H1 (cell line): ENCODE results near the gene TMEM250. TPM values are rescaled to one million over a fixed set of nuclear protein-coding genes. Genes with fewer than 3 reads are reported as not detected.

ENCODE experiments used
- ATF2 ChIP-seq: IDR thresholded peaks from 2 replicates; pipeline ENCODE4 v1.6.1; 2012; ENCODE audit warnings: low read length, inconsistent platforms
- EP300 ChIP-seq, 2 experiments: IDR thresholded peaks; 1 replicate in 1 of 2; 2 replicates in 1 of 2; pipeline ENCODE4 v1.6.1; 2011 to 2012; ENCODE audit warnings: low read depth in 2 of 2, low read length in 2 of 2, mild to moderate bottlenecking in 2 of 2, borderline replicate concordance in 1 of 2, inconsistent platforms in 1 of 2, moderate library complexity in 1 of 2
- EZH2 ChIP-seq: fragments of 200-600 bp; sonication (generic); IDR thresholded peaks from 2 replicates; pipeline ENCODE4 v1.7.1; 2012; ENCODE audit warnings: low read depth, mild to moderate bottlenecking, moderate library complexity, low read length, inconsistent platforms; ENCODE audit not compliant: severe bottlenecking
- JUN ChIP-seq: IDR thresholded peaks from 2 replicates; pipeline ENCODE4 v1.6.1; 2011; ENCODE audit warnings: low read depth, mild to moderate bottlenecking, improper control_type of control experiment, low read length
- JUND ChIP-seq: IDR thresholded peaks from 2 replicates; pipeline ENCODE4 v1.6.1; 2011; ENCODE audit warnings: mild to moderate bottlenecking, improper control_type of control experiment, low read length
- POLR2AphosphoS5 ChIP-seq: IDR thresholded peaks from 2 replicates; pipeline ENCODE4 v1.6.1; 2011; ENCODE audit warnings: low read depth, low read length
- RAD21 ChIP-seq, 2 experiments: IDR thresholded peaks in 1 of 2; conservative IDR thresholded peaks in 1 of 2; 2 replicates each; pipeline ENCODE4 v1.6.1; 2011; ENCODE audit warnings: low read depth in 2 of 2, low read length in 2 of 2, improper control_type of control experiment in 1 of 2, inconsistent platforms in 1 of 2, mild to moderate bottlenecking in 1 of 2, moderate library complexity in 1 of 2
- polyA plus RNA-seq, 7 experiments: library from polyadenylated mRNA; depleted of rRNA in 3 of 7; stranded (reverse) in 5 of 7; unstranded in 2 of 7; fragments of >200 nt in 5 of 7; fragments of 200-250 nt in 2 of 7; gene quantifications; 1 replicate in 5 of 7; 2 replicates in 1 of 7; 4 replicates in 1 of 7; pipeline versions ENCODE4 v1.2.1 to v1.2.3, GENCODE V29; 2011 to 2013; ENCODE audit warnings: missing spikeins in 2 of 7, mixed read lengths in 2 of 7
- total RNA-seq: library from RNA; stranded (reverse); fragmentation: NEBNext Ultra II Directional; extraction: Animal tissue kit (Norgen Biotek cat#: 25700); gene quantifications from 2 replicates; pipeline ENCODE4 v1.2.1, GENCODE V29; 2021

The TMEM250 gene
- total and polyA plus RNA-seq, 2 of the 8 experiments (the other 6 are each of a cell fraction or from before 2014, with no cell fraction given): 22.3 to 34.9 TPM

- TF ChIP-seq EP300 (IDR thresholded peaks at IDR 0.05; ENCODE audit: borderline replicate concordance in 1 of 2, low read depth in 2 of 2, low read length in 2 of 2): no peak
- TF ChIP-seq EZH2: no peak
- TF ChIP-seq POLR2AphosphoS5: no peak
- TF ChIP-seq JUN: no peak
- no peak for TF ChIP-seq RAD21 (IDR thresholded peaks at IDR 0.05 in 1 of 2, conservative IDR thresholded peaks at IDR 0.05 in 1 of 2; ENCODE audit: low read depth in 2 of 2, low read length in 2 of 2)
- no peak for TF ChIP-seq ATF2
- no peak for TF ChIP-seq JUND
These were observed 25.8 kb upstream of the TMEM250 start (continued) for GRCh38 chr9:136144450-136144849.
